ENCODE results near the gene RIPPLY3. TPM values are rescaled to one million over a fixed set of nuclear protein-coding genes. Genes with fewer than 3 reads are reported as not detected.
A peak's percentile ranks its signal among the peaks of the same experiment; 100 is the strongest.

Gene RIPPLY3
- total and polyA plus RNA-seq, 2 of the 13 experiments (the other 11 are each of a cell fraction or from before 2014, with no cell fraction given), result 0.09 to 2.9 TPM

DNA sequence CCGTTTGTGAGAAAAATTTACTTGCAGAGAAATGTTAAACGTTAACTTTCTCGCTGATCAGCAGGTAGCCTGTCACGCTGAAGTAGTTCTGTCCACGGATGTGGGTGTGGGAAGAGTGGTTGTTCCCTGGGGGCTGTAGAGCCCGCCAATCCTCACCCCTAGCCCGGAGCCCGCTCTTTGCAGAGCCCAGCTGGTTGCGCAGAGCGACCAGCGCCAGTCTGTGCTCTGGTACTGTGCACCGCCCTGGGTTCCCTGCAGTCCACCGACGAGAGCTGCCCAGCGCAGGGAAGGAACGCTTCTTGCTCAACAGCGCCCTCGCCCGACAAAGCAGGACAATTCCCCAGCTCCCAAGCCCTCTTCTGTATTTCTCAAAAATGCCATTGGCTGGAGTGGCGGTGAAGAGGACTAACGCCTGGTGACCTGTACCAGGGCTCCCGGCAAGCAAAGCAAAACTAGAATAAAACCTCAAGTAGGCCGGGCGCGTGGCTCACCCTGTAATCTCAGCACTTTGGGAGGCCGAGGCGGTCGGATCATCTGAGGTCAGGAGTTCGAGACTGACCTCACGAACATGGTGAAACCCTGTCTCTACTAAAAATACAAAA, 3.3 kb downstream of the RIPPLY3 start (continued):
- no peak for TF ChIP-seq ZNF670 (CRISPR knock-in tag; IDR thresholded peaks at IDR 0.05; ENCODE audit: borderline replicate concordance)
- no peak for TF ChIP-seq PLRG1 (conservative IDR thresholded peaks at IDR 0.05)
- no peak for TF ChIP-seq ZNF569 (CRISPR knock-in tag; IDR thresholded peaks at IDR 0.05; ENCODE audit: borderline replicate concordance)
- no peak for TF ChIP-seq IKZF1 (IDR thresholded peaks at IDR 0.05)
- no peak for TF ChIP-seq PCBP1 (IDR thresholded peaks at IDR 0.05; ENCODE audit: borderline replicate concordance, low read depth, low read length)
- no peak for TF ChIP-seq HNRNPH1 (optimal IDR thresholded peaks at IDR 0.05; ENCODE audit: low read depth, low read length)
- no peak for TF ChIP-seq SNAPC2 (CRISPR knock-in tag; IDR thresholded peaks at IDR 0.05)
- TF ChIP-seq, protein P1, sequence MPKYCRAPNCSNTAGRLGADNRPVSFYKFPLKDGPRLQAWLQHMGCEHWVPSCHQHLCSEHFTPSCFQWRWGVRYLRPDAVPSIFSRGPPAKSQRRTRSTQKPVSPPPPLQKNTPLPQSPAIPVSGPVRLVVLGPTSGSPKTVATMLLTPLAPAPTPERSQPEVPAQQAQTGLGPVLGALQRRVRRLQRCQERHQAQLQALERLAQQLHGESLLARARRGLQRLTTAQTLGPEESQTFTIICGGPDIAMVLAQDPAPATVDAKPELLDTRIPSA (CRISPR knock-in tag; IDR thresholded peaks at IDR 0.05; ENCODE audit: borderline replicate concordance), result no peak
- TF ChIP-seq, protein P2, sequence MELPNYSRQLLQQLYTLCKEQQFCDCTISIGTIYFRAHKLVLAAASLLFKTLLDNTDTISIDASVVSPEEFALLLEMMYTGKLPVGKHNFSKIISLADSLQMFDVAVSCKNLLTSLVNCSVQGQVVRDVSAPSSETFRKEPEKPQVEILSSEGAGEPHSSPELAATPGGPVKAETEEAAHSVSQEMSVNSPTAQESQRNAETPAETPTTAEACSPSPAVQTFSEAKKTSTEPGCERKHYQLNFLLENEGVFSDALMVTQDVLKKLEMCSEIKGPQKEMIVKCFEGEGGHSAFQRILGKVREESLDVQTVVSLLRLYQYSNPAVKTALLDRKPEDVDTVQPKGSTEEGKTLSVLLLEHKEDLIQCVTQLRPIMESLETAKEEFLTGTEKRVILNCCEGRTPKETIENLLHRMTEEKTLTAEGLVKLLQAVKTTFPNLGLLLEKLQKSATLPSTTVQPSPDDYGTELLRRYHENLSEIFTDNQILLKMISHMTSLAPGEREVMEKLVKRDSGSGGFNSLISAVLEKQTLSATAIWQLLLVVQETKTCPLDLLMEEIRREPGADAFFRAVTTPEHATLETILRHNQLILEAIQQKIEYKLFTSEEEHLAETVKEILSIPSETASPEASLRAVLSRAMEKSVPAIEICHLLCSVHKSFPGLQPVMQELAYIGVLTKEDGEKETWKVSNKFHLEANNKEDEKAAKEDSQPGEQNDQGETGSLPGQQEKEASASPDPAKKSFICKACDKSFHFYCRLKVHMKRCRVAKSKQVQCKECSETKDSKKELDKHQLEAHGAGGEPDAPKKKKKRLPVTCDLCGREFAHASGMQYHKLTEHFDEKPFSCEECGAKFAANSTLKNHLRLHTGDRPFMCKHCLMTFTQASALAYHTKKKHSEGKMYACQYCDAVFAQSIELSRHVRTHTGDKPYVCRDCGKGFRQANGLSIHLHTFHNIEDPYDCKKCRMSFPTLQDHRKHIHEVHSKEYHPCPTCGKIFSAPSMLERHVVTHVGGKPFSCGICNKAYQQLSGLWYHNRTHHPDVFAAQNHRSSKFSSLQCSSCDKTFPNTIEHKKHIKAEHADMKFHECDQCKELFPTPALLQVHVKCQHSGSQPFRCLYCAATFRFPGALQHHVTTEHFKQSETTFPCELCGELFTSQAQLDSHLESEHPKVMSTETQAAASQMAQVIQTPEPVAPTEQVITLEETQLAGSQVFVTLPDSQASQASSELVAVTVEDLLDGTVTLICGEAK (IDR thresholded peaks at IDR 0.05), result no peak
- TF ChIP-seq, protein P2 (CRISPR knock-in tag; IDR thresholded peaks at IDR 0.05), result no peak
- peak; percentile 63; the same call in 1 of the 2 replicates for TF ChIP-seq ATF7-NPFF (CRISPR knock-in tag; IDR thresholded peaks at IDR 0.05; ENCODE audit: low read depth)
- TF ChIP-seq PRMT3 (CRISPR knock-in tag; IDR thresholded peaks at IDR 0.05; ENCODE audit: borderline replicate concordance, low read depth), result no peak
- no peak for TF ChIP-seq MBD4 (IDR thresholded peaks at IDR 0.05; ENCODE audit: borderline replicate concordance, low read length)
- TF ChIP-seq, protein P3, sequence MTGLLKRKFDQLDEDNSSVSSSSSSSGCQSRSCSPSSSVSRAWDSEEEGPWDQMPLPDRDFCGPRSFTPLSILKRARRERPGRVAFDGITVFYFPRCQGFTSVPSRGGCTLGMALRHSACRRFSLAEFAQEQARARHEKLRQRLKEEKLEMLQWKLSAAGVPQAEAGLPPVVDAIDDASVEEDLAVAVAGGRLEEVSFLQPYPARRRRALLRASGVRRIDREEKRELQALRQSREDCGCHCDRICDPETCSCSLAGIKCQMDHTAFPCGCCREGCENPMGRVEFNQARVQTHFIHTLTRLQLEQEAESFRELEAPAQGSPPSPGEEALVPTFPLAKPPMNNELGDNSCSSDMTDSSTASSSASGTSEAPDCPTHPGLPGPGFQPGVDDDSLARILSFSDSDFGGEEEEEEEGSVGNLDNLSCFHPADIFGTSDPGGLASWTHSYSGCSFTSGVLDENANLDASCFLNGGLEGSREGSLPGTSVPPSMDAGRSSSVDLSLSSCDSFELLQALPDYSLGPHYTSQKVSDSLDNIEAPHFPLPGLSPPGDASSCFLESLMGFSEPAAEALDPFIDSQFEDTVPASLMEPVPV (CRISPR knock-in tag; IDR thresholded peaks at IDR 0.05), result peak; percentile 30; the same call in 1 of the 2 replicates

All from HepG2 (cell line).